ENCODE measurements around the gene THEMIS. TPM values are rescaled to one million over a fixed set of nuclear protein-coding genes. Genes with fewer than 3 reads are reported as not detected.

Gene THEMIS
- polyA plus RNA-seq, 1 donor (not counting 4 experiments of a cell fraction or from before 2014, with no cell fraction given), result not detected

DNA sequence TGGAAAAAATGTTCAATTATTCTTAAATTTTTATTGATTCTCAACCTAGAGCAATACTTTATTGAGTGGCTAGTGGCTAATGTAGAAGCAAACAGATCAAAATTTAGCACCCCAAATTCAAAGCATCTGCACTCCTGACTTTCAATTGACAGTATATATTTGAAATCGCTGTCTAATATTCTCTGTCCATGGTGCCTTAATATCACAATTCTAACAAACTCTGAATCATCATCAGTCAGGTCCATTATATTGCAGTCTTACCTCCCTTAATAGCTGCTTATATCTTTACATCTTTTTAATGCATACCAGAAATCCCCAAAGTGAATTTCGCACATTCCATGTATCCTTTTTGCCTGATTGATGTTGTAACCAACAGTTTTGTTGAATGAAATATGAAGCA is 134.9 kb downstream of the THEMIS start:
- no peak overlapping the region for H2AFZ ChIP-seq (ENCODE audit: control insufficient read depth, low read length)
- no peaks in the 10 kb centered on the region for H3K9me3 ChIP-seq (ENCODE audit: control insufficient read depth, low read depth, low read length)
- H3K9ac ChIP-seq (ENCODE audit: control insufficient read depth, extremely low read depth, insufficient read depth, low read length), result no peak overlapping the region
- no peak overlapping the region for H3K27ac ChIP-seq (ENCODE audit: control insufficient read depth, insufficient read depth, low read length)
- H3K9me1 ChIP-seq (ENCODE audit: control insufficient read depth, extremely low read depth, insufficient read depth, low read length), result no peaks in the 10 kb centered on the region
- H3K4me1 ChIP-seq (ENCODE audit: control insufficient read depth, extremely low read depth, insufficient read depth, low read length), result no peaks in the 10 kb centered on the region
- H3K27me3 ChIP-seq (ENCODE audit: control insufficient read depth, extremely low read depth, insufficient read depth, low read length), result no peaks in the 10 kb centered on the region
- FAIRE-seq (no peak), DNase-seq (ENCODE audit: low read depth, low spot score) (no peak)
- no peak overlapping the region for H3K4me3 ChIP-seq (ENCODE audit: control insufficient read depth in 2 of 3, extremely low read depth in 1 of 3, insufficient read depth in 2 of 3, low read depth in 1 of 3, low read length in 3 of 3)
- H3K36me3 ChIP-seq (ENCODE audit: control insufficient read depth in 2 of 2, extremely low read depth in 1 of 2, insufficient read depth in 2 of 2, low read length in 2 of 2), result no peaks in the 10 kb centered on the region
- no peaks in the 10 kb centered on the region for H3K79me2 ChIP-seq (ENCODE audit: control insufficient read depth, insufficient read depth, low read length)
- H4K20me1 ChIP-seq (ENCODE audit: control insufficient read depth, extremely low read depth, insufficient read depth, low read length), result no peaks in the 10 kb centered on the region
- dilution Hi-C loops (cut with MboI; ENCODE audit: extremely low pct_ligation_motif_present, low sequenced_read_pairs), result no loop called here
- no peak for TF ChIP-seq EZH2 (IDR thresholded peaks at IDR 0.05; ENCODE audit: low read length)
- TF ChIP-seq, protein P1, sequence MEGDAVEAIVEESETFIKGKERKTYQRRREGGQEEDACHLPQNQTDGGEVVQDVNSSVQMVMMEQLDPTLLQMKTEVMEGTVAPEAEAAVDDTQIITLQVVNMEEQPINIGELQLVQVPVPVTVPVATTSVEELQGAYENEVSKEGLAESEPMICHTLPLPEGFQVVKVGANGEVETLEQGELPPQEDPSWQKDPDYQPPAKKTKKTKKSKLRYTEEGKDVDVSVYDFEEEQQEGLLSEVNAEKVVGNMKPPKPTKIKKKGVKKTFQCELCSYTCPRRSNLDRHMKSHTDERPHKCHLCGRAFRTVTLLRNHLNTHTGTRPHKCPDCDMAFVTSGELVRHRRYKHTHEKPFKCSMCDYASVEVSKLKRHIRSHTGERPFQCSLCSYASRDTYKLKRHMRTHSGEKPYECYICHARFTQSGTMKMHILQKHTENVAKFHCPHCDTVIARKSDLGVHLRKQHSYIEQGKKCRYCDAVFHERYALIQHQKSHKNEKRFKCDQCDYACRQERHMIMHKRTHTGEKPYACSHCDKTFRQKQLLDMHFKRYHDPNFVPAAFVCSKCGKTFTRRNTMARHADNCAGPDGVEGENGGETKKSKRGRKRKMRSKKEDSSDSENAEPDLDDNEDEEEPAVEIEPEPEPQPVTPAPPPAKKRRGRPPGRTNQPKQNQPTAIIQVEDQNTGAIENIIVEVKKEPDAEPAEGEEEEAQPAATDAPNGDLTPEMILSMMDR (optimal IDR thresholded peaks at IDR 0.05 in 1 of 3, IDR thresholded peaks at IDR 0.05 in 1 of 3, conservative IDR thresholded peaks at IDR 0.05 in 1 of 3; ENCODE audit: extremely low read depth in 1 of 3, insufficient read depth in 2 of 3, low read length in 3 of 3), result no peak
- no peak overlapping the region for H3K4me2 ChIP-seq (ENCODE audit: control insufficient read depth, extremely low read depth, insufficient read depth, low read depth, low read length)

- DNase-seq (ENCODE audit: low read depth, low spot score), result no peak
- dilution Hi-C loops (cut with MboI; ENCODE audit: extremely low pct_ligation_motif_present, low sequenced_read_pairs), result no loop called here
- H3K9me1 ChIP-seq (ENCODE audit: control insufficient read depth, extremely low read depth, insufficient read depth, low read length), result no peaks in the 10 kb centered on the region
- no peak overlapping the region for H2AFZ ChIP-seq (ENCODE audit: control insufficient read depth, low read length)
- FAIRE-seq, result no peak
- no peak overlapping the region for H3K4me2 ChIP-seq (ENCODE audit: control insufficient read depth, extremely low read depth, insufficient read depth, low read depth, low read length)
- H3K9me3 ChIP-seq (ENCODE audit: control insufficient read depth, low read depth, low read length), result no peaks in the 10 kb centered on the region
- no peaks in the 10 kb centered on the region for H3K27me3 ChIP-seq (ENCODE audit: control insufficient read depth, extremely low read depth, insufficient read depth, low read length)
- TF ChIP-seq, protein P1 (optimal IDR thresholded peaks at IDR 0.05 in 1 of 3, IDR thresholded peaks at IDR 0.05 in 1 of 3, conservative IDR thresholded peaks at IDR 0.05 in 1 of 3; ENCODE audit: extremely low read depth in 1 of 3, insufficient read depth in 2 of 3, low read length in 3 of 3), result no peak
- TF ChIP-seq EZH2 (IDR thresholded peaks at IDR 0.05; ENCODE audit: low read length), result no peak
- H4K20me1 ChIP-seq (ENCODE audit: control insufficient read depth, extremely low read depth, insufficient read depth, low read length), result no peaks in the 10 kb centered on the region
- H3K36me3 ChIP-seq (ENCODE audit: control insufficient read depth in 2 of 2, extremely low read depth in 1 of 2, insufficient read depth in 2 of 2, low read length in 2 of 2), result no peaks in the 10 kb centered on the region
- no peak overlapping the region for H3K4me3 ChIP-seq (ENCODE audit: control insufficient read depth in 2 of 3, extremely low read depth in 1 of 3, insufficient read depth in 2 of 3, low read depth in 1 of 3, low read length in 3 of 3)
- no peaks in the 10 kb centered on the region for H3K4me1 ChIP-seq (ENCODE audit: control insufficient read depth, extremely low read depth, insufficient read depth, low read length)
- H3K9ac ChIP-seq (ENCODE audit: control insufficient read depth, extremely low read depth, insufficient read depth, low read length), result no peak overlapping the region
- H3K27ac ChIP-seq (ENCODE audit: control insufficient read depth, insufficient read depth, low read length), result no peak overlapping the region
- H3K79me2 ChIP-seq (ENCODE audit: control insufficient read depth, insufficient read depth, low read length), result no peaks in the 10 kb centered on the region
These were observed 138.6 kb downstream of the THEMIS start for GRCh38 chr6:127762284-127762683.
